Activated naive CD8-positive, alpha-beta T cell treated with anti-CD3 and anti-CD28 coated beads, Interleukin-2, amount 10 ng/mL, durations not matched to agents 7 days and 5 days (primary cell): ENCODE data around the gene PILRA. TPM values are rescaled to one million over a fixed set of nuclear protein-coding genes. Genes with fewer than 3 reads are reported as not detected.
"Not testable (repeated sequence)": the region's sequence is repeated elsewhere in the genome, so short reads cannot be mapped to it uniquely, and the experiment has no call there.

Experiments used
- ATAC-seq: fragments of 150-1000 bp; cut with Tn5 transposase; one replicate; pipeline ENCODE4 v1.10.0; 2021; ENCODE audit warnings: low read depth, moderate library complexity
- POLR2A ChIA-PET: fragments of 350-600 bp; sonication (Branson Sonifier 250); formaldehyde crosslinking; loops from one replicate; lab custom pipeline; 2021; ENCODE audit warnings: antibody characterized with exemption; lab: Charles Lee
- DNase-seq: peaks from one replicate; pipeline ENCODE4 v3.0.0; 2021
- H3K27ac Mint-ChIP-seq: one replicate; pipeline ENCODE4 v1.8.0; 2022; ENCODE audit warnings: mild to moderate bottlenecking, mixed read lengths
- H3K27me3 Mint-ChIP-seq: one replicate; pipeline ENCODE4 v1.8.0; 2022; ENCODE audit warnings: mild to moderate bottlenecking, moderate library complexity, mixed read lengths
- H3K36me3 Mint-ChIP-seq: one replicate; pipeline ENCODE4 v1.8.0; 2021; ENCODE audit warnings: mild to moderate bottlenecking, mixed read lengths
- H3K4me1 Mint-ChIP-seq: one replicate; pipeline ENCODE4 v1.8.0; 2021; ENCODE audit warnings: mixed read lengths
- H3K4me3 Mint-ChIP-seq: one replicate; pipeline ENCODE4 v1.8.0; 2022; ENCODE audit warnings: mild to moderate bottlenecking, moderate library complexity, mixed read lengths
- H3K9me3 Mint-ChIP-seq: one replicate; pipeline ENCODE4 v1.8.0; 2021; ENCODE audit warnings: mixed read lengths
- total RNA-seq, 2 experiments: library from RNA; stranded (reverse); gene quantifications; one replicate each; pipeline ENCODE4 v1.2.3, GENCODE V29; 2021

The PILRA gene
- total RNA-seq, 2 experiments from 2014 or later, result 4.1 to 5.1 TPM

GRCh38 chr7:100373870-100374598, 747 bp downstream of the PILRA start:
- peak; percentile 33 for DNase-seq
- not testable (repeated sequence) for H3K36me3 Mint-ChIP-seq, H3K27me3 Mint-ChIP-seq, H3K9me3 Mint-ChIP-seq
- ATAC-seq, result peak; percentile 12
- Mint-ChIP-seq H3K4me1 (peaks cover 18% of the 10 kb centered on the region), H3K4me3 (peak overlapping the region; percentile 54), H3K27ac (peak overlapping the region; percentile 93)
- POLR2A ChIA-PET, result interaction anchor here (0.6 to 2.7 kb wide), 5 partner anchors 20 to 181 kb away, joined by 3 to 11 read pairs (median 3); partner anchors contain the start of gene ZCWPW1

GRCh38 chr7:100374601-100375000, 1.3 kb downstream of the PILRA start:
- Mint-ChIP-seq H3K27ac (peak overlapping the region; percentile 93), H3K36me3 (peaks cover 3% of the 10 kb centered on the region), H3K4me3 (peak overlapping the region; percentile 54), H3K9me3 (no peaks in the 10 kb centered on the region), H3K27me3 (no peaks in the 10 kb centered on the region), H3K4me1 (peaks cover 18% of the 10 kb centered on the region)
- ATAC-seq, result peak; percentile 71
- POLR2A ChIA-PET, result interaction anchor here (0.6 to 2.7 kb wide), 5 partner anchors 20 to 181 kb away, joined by 3 to 11 read pairs (median 3); partner anchors contain the start of gene ZCWPW1
- peak; percentile 46 for DNase-seq

- Mint-ChIP-seq H3K4me3 (no peak overlapping the region), H3K27ac (no peak overlapping the region), H3K27me3 (no peaks in the 10 kb centered on the region), H3K36me3 (peaks cover 3% of the 10 kb centered on the region), H3K9me3 (no peaks in the 10 kb centered on the region), H3K4me1 (peaks cover 20% of the 10 kb centered on the region)
- DNase-seq (no peak), ATAC-seq (no peak)
- POLR2A ChIA-PET, result interaction anchor here (0.7 to 2.7 kb wide), 3 partner anchors 32 to 193 kb away, joined by 3 to 11 read pairs (median 3); partner anchors contain the start of gene ZCWPW1
Measured at GRCh38 chr7:100376066-100376465, 2.8 kb downstream of the PILRA start.

DNA sequence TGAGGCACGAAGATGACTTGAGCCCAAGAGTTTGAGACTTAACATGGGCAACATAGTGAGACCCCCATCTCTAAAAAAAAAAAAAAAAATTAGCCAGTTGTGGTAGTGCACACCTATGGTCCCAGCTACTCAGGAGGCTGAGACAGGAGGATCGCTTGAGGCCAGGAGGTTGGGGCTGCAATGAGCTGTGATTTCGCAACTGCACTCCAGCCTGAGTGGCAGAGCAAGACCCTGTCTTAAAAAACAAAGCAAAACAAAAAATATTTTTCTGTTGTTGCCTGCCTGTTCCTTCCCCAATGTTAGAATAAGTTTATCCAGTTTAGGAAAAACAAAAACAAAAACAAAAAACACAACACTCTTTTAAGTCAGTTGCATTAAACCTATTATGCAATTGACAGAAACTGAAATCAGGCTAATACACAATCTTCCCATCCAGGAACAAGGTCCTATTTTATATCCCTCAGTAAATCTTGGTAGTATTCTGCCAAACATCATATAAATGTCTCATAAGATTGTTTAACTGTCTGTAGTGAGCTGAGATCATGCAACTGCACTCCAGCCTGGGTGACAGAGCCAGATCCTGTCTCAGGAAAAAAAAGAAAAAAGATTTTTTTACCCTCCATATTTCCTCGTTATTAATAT, 4.9 kb downstream of the PILRA start:
- Mint-ChIP-seq H3K9me3 (no peaks in the 10 kb centered on the region), H3K4me3 (no peak overlapping the region), H3K27ac (no peak overlapping the region), H3K36me3 (peaks cover 3% of the 10 kb centered on the region), H3K4me1 (peaks cover 23% of the 10 kb centered on the region), H3K27me3 (no peaks in the 10 kb centered on the region)
- DNase-seq, result no peak
- POLR2A ChIA-PET, result interaction anchor here (0.6 kb wide), 1 partner anchor 146 kb away, joined by 4 read pairs; no protein-coding TSS in a partner anchor
- ATAC-seq, result no peak

DNA sequence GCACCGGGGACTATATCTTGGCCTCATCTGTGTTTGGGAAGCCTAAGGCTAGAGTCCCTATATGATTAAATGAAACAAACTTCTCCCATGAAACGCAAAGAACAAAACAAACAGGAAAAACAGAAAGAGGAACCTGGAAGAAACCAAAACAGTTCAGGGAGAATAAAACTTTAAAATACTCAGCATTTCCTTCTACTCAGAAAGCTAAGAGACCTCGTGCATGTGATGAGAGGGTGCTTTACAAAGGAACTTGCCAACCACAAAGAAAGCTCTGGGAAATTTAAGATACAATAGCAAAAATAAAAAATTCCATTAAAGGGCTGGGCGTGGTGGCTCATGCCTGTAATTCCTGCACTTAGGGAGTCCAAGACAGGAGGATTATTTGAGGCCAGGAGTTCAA, 6.9 kb downstream of the PILRA start:
- DNase-seq (no peak), ATAC-seq (no peak)
- peaks cover 6% of the 10 kb centered on the region for H3K27me3 Mint-ChIP-seq
- no peaks in the 10 kb centered on the region for H3K9me3 Mint-ChIP-seq
- POLR2A ChIA-PET, result interaction anchor here (0.7 kb wide), 1 partner anchor 325 kb away, joined by 4 read pairs; no protein-coding TSS in a partner anchor
- H3K4me1 Mint-ChIP-seq, result peaks cover 18% of the 10 kb centered on the region
- peaks cover 3% of the 10 kb centered on the region for H3K36me3 Mint-ChIP-seq
- H3K4me3 Mint-ChIP-seq, result no peak overlapping the region
- no peak overlapping the region for H3K27ac Mint-ChIP-seq

- not testable (repeated sequence) for H3K27ac Mint-ChIP-seq, H3K36me3 Mint-ChIP-seq, H3K4me3 Mint-ChIP-seq, H3K9me3 Mint-ChIP-seq, ATAC-seq
- peak; percentile 24 for DNase-seq
- peaks cover 11% of the 10 kb centered on the region for H3K27me3 Mint-ChIP-seq
- peaks cover 17% of the 10 kb centered on the region for H3K4me1 Mint-ChIP-seq
- POLR2A ChIA-PET, result interaction anchor here (0.7 to 1.2 kb wide), 4 partner anchors 9 to 253 kb away, joined by 3 to 6 read pairs (median 4); partner anchors contain the start of gene ZCWPW1
Measured at GRCh38 chr7:100381531-100382233, 8.4 kb downstream of the PILRA start.

- Mint-ChIP-seq H3K4me1 (peaks cover 17% of the 10 kb centered on the region), H3K4me3 (peak overlapping the region; percentile 44), H3K27me3 (peaks cover 11% of the 10 kb centered on the region), H3K27ac (peak overlapping the region; percentile 31)
- DNase-seq, H3K36me3 Mint-ChIP-seq, H3K9me3 Mint-ChIP-seq: not testable (repeated sequence)
- ATAC-seq, result peak; percentile 65
- POLR2A ChIA-PET, result interaction anchor here (1.0 to 1.2 kb wide), 2 partner anchors 25 to 46 kb away, joined by 3 to 4 read pairs; partner anchors contain the start of gene ZCWPW1
Measured at GRCh38 chr7:100382234-100382853, 9.1 kb downstream of the PILRA start.

DNA sequence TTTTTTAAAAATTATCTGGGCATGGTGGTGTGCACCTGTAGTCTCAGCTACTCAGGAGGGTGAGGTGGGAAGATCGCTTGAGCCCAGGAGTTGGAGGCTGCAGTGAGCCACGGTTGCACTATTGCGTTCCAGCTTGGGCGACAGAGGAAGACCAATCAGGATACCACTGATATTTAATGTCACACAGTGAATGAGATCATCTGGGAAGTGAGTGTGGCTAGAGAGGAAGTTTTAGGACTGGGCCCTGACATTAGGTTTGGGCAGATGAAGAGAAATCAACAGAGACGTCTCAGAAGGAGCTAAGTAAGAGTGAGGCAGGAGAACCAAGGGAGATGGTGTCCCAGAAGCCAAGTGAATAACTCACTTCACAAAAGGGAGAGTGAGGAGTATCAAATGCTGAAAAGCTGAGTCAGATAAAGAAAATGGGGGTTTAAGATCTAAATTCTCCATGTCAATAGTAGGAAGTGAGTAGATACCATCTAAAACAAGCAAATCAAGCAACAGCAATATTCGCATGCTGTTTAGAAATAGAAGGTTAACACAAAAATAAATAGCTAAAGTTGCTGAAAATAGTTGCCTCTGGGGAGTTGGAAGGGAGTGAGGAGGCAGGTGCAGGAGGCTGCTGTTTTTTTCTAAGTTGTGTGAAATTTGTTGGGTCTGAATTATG, 11.5 kb downstream of the PILRA start:
- H3K4me1 Mint-ChIP-seq, result peaks cover 17% of the 10 kb centered on the region
- H3K36me3 Mint-ChIP-seq, result no peaks in the 10 kb centered on the region
- peaks cover 24% of the 10 kb centered on the region for H3K27me3 Mint-ChIP-seq
- no peaks in the 10 kb centered on the region for H3K9me3 Mint-ChIP-seq
- POLR2A ChIA-PET, result interaction anchor here (0.7 kb wide), 1 partner anchor 11 kb away, joined by 3 read pairs; no protein-coding TSS in a partner anchor
- ATAC-seq (no peak), DNase-seq (no peak)
- no peak overlapping the region for H3K4me3 Mint-ChIP-seq
- H3K27ac Mint-ChIP-seq, result no peak overlapping the region

GRCh38 chr7:100386940-100387339, 13.7 kb downstream of the PILRA start:
- H3K9me3 Mint-ChIP-seq, result no peaks in the 10 kb centered on the region
- peaks cover 25% of the 10 kb centered on the region for H3K27me3 Mint-ChIP-seq
- H3K4me3 Mint-ChIP-seq, result no peak overlapping the region
- DNase-seq (no peak), ATAC-seq (no peak)
- no peak overlapping the region for H3K27ac Mint-ChIP-seq
- H3K4me1 Mint-ChIP-seq, result peaks cover 14% of the 10 kb centered on the region
- POLR2A ChIA-PET, result no interaction called here
- H3K36me3 Mint-ChIP-seq, result no peaks in the 10 kb centered on the region

DNA sequence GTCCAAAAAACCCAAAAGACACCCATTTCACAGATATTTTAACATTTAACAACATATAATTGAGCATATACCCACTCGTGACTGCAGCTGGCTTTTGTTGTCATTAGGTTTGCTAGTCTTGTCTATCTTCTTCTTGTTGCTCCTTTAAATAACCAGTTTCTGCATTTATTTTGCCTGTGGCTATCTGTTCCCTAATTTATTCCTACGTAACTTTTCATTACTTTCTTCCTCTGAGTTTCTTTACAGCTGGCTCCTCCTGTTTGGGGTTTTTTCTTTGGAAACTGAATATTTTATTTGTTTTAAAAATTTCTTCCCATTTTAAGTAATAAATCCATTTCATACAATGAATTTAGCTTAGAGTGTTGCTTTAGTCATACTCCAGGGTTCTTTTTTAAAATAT, 14.4 kb downstream of the PILRA start:
- POLR2A ChIA-PET, result interaction anchor here (0.9 kb wide), 1 partner anchor 9 kb away, joined by 3 read pairs; no protein-coding TSS in a partner anchor
- Mint-ChIP-seq H3K4me3 (no peak overlapping the region), H3K27ac (no peak overlapping the region), H3K4me1 (peaks cover 16% of the 10 kb centered on the region), H3K36me3 (no peaks in the 10 kb centered on the region), H3K27me3 (peaks cover 29% of the 10 kb centered on the region), H3K9me3 (no peaks in the 10 kb centered on the region)
- no peak for ATAC-seq
- no peak for DNase-seq

DNA sequence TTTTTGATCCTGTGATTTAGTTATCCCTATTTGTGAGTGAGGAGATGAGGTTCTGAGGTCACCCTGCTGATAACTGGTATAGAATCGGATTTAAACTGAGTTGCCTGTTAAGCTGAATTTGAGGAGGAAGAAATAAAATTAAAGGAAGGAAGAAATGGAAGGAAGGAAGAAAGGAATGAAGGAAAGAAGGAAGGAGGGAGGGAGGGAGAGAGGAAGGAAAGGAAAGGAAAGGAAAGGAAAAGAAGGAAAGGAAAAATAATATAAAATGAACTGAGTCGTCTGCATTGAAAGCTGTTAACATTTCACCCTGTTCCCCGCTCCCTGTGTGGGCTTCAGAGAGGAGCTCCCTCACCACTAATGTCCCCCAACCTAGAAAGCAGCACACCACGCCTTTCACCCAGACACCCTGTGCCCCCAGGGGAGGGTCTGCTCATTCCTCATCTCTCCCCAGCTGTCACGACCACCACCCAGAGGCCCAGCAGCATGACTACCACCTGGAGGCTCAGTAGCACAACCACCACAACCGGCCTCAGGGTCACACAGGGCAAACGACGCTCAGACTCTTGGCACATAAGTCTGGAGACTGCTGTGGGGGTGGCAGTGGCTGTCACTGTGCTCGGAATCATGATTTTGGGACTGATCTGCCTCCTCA, 16.3 kb downstream of the PILRA start:
- no peaks in the 10 kb centered on the region for H3K36me3 Mint-ChIP-seq

More for the DNA sequence above, 16.3 kb downstream of the PILRA start:
- DNase-seq (no peak), ATAC-seq (no peak)
- H3K27ac Mint-ChIP-seq, result peak overlapping the region; percentile 43
- POLR2A ChIA-PET, result no interaction called here
- H3K4me3 Mint-ChIP-seq, result no peak overlapping the region
- peaks cover 6% of the 10 kb centered on the region for H3K4me1 Mint-ChIP-seq
- H3K9me3 Mint-ChIP-seq, result no peaks in the 10 kb centered on the region
- H3K27me3 Mint-ChIP-seq, result peaks cover 31% of the 10 kb centered on the region
